Vagina (tissue), 2 donors: Measurements from ENCODE around the gene GPRIN1.

ENCODE experiments used
- POLR2A ChIP-seq, 2 donors: fragments of 450-650 bp; IDR thresholded peaks; one replicate each; pipeline ENCODE4 v1.6.1; 2017; ENCODE audit warnings: antibody characterized with exemption in 2 of 2, mild to moderate bottlenecking in 2 of 2, moderate library complexity in 2 of 2
- POLR2AphosphoS5 ChIP-seq, 2 donors: sonication (generic); formaldehyde crosslinking; IDR thresholded peaks; one replicate each; pipeline ENCODE4 v1.9.0; 2017; ENCODE audit warnings: antibody characterized with exemption in 2 of 2, mild to moderate bottlenecking in 2 of 2, low read depth in 1 of 2; ENCODE audit not compliant: insufficient read depth in 1 of 2
- TF ChIP-seq, protein P1 (sequence below), 3 experiments: fragments of 450-650 bp in 2 of 3; fragments of 200-600 bp in 1 of 3; sonication (generic) in 1 of 3; IDR thresholded peaks; one replicate each; pipeline ENCODE4 v1.5.1; 2017 to 2019; ENCODE audit warnings: antibody characterized with exemption in 3 of 3, mild to moderate bottlenecking in 2 of 3, moderate library complexity in 2 of 3

DNA sequence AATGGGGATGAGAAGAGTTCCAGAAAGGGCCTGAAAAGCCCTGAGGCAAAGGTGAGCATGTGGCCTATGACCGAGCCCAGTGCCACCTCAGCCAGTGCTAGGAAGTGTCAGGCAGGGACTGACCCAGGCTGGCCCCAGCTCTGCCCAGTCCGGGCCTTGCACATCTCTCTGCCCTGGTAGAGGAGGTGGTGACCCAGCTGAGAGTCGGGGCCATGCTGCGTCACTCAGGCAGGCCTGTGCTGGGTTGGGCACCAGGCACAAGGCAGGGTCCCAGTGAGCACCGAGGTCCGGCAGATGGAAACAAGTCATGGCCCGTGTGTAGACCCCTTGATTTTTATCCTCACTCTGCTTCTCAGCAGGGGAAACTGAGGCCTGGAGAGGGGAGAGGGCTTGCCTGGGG lies 60.1 kb downstream of the GPRIN1 start:
- TF ChIP-seq, protein P1, sequence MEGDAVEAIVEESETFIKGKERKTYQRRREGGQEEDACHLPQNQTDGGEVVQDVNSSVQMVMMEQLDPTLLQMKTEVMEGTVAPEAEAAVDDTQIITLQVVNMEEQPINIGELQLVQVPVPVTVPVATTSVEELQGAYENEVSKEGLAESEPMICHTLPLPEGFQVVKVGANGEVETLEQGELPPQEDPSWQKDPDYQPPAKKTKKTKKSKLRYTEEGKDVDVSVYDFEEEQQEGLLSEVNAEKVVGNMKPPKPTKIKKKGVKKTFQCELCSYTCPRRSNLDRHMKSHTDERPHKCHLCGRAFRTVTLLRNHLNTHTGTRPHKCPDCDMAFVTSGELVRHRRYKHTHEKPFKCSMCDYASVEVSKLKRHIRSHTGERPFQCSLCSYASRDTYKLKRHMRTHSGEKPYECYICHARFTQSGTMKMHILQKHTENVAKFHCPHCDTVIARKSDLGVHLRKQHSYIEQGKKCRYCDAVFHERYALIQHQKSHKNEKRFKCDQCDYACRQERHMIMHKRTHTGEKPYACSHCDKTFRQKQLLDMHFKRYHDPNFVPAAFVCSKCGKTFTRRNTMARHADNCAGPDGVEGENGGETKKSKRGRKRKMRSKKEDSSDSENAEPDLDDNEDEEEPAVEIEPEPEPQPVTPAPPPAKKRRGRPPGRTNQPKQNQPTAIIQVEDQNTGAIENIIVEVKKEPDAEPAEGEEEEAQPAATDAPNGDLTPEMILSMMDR (IDR thresholded peaks at IDR 0.05), result no peak
- TF ChIP-seq POLR2A (IDR thresholded peaks at IDR 0.05) (no peak), POLR2AphosphoS5 (IDR thresholded peaks at IDR 0.05; ENCODE audit: insufficient read depth in 1 of 2, low read depth in 1 of 2) (no peak)
